ENCODE measurements around the gene LAMA1. TPM values are rescaled to one million over a fixed set of nuclear protein-coding genes. Genes with fewer than 3 reads are reported as not detected.

LAMA1 gene
- total and polyA plus RNA-seq, 2 of the 4 experiments (the other 2 are of a cell fraction), result 10.9 to 15.5 TPM

- Histone ChIP-seq H3K4me2 (ENCODE audit: low read depth, low read length) (no peak overlapping the region), H4K8ac (ENCODE audit: low read depth in 2 of 2, low read length in 2 of 2) (no peak overlapping the region), H3K18ac (ENCODE audit: low read depth, low read length) (no peak overlapping the region), H3K56ac (ENCODE audit: extremely low read depth, insufficient read depth, low read length) (no peak overlapping the region), H3K36me3 (ENCODE audit: control insufficient read depth, insufficient read depth, low read length) (peaks cover 3% of the 10 kb centered on the region), H3K9ac (ENCODE audit: low read depth, low read length) (no peak overlapping the region), H2AK5ac (ENCODE audit: low read depth, low read length) (no peak overlapping the region), H3K4ac (ENCODE audit: low read depth, low read length) (no peak overlapping the region), H3K4me1 (ENCODE audit: control insufficient read depth, insufficient read depth, low read length) (no peaks in the 10 kb centered on the region), H2AFZ (replicated peaks; ENCODE audit: low read length, poor library complexity) (no peak overlapping the region), H3K27ac (ENCODE audit: insufficient read depth, low read length) (no peak overlapping the region), H2BK120ac (ENCODE audit: low read depth, low read length) (no peak overlapping the region), H2BK15ac (ENCODE audit: low read depth, low read length) (no peak overlapping the region), H3K4me3 (ENCODE audit: insufficient read depth, low read depth, low read length) (no peak overlapping the region), H4K5ac (ENCODE audit: low read depth, low read length) (no peak overlapping the region), H2BK20ac (ENCODE audit: low read depth, low read length) (no peak overlapping the region), H3K14ac (replicated peaks; ENCODE audit: low read depth, low read length) (no peak overlapping the region), H3K9me1 (ENCODE audit: insufficient read depth, low read length) (no peaks in the 10 kb centered on the region), H2AK9ac (replicated peaks; ENCODE audit: low read depth, low read length, poor library complexity) (no peak overlapping the region), H4K91ac (ENCODE audit: insufficient read depth, low read depth, low read length) (no peak overlapping the region), H3K23ac (ENCODE audit: low read depth, low read length) (no peak overlapping the region), H3K79me1 (ENCODE audit: low read depth in 1 of 2, low read length in 2 of 2) (no peaks in the 10 kb centered on the region), H3K9me3 (ENCODE audit: control insufficient read depth, insufficient read depth, low read length) (no peaks in the 10 kb centered on the region), H2BK5ac (ENCODE audit: low read depth, low read length, poor library complexity, severe bottlenecking) (no peak overlapping the region), H4K20me1 (ENCODE audit: insufficient read depth, low read length) (no peaks in the 10 kb centered on the region), H3K27me3 (ENCODE audit: control insufficient read depth, insufficient read depth, low read length) (no peaks in the 10 kb centered on the region)
- DNase-seq, result no peak
- no CpG with 5 or more reads among the region's 6 CpGs for WGBS, 2 experiments (ENCODE audit: extremely low coverage in 2 of 2, insufficient read length in 1 of 2)
- no TSS peak for BruUV-seq (replicated peaks)
- in situ Hi-C loops (cut with MboI; ENCODE audit: low sequenced_read_pairs) (no loop called here), intact Hi-C loops (cut with micrococcal nuclease) (loop anchor here (10.0 kb wide), 1 partner anchor 459 kb away; no protein-coding TSS in a partner anchor), dilution Hi-C loops (cut with HindIII; ENCODE audit: low sequenced_read_pairs, unreplicated experiment) (no loop called here)
- ATAC-seq (ENCODE audit: low read depth), result no peak
- CTCF ChIA-PET, result no interaction called here
- TF ChIP-seq MAZ (IDR thresholded peaks at IDR 0.05; ENCODE audit: borderline replicate concordance, low read depth, low read length) (no peak), USF2 (IDR thresholded peaks at IDR 0.05; ENCODE audit: low read depth, low read length) (no peak), POLR2A (IDR thresholded peaks at IDR 0.05; ENCODE audit: low read depth, low read length) (no peak), SMC3 (IDR thresholded peaks at IDR 0.05; ENCODE audit: low read depth, low read length) (no peak), RAD21 (IDR thresholded peaks at IDR 0.05; ENCODE audit: low read length) (no peak), MXI1 (IDR thresholded peaks at IDR 0.05; ENCODE audit: borderline replicate concordance, low read depth, low read length) (no peak), FOS (IDR thresholded peaks at IDR 0.05; ENCODE audit: low read depth, low read length) (no peak), RCOR1 (IDR thresholded peaks at IDR 0.05; ENCODE audit: insufficient replicate concordance, low read length) (no peak), BHLHE40 (IDR thresholded peaks at IDR 0.05; ENCODE audit: low read depth, low read length) (no peak), CEBPB (IDR thresholded peaks at IDR 0.05; ENCODE audit: low read depth, low read length) (no peak), RFX5 (IDR thresholded peaks at IDR 0.05; ENCODE audit: low read depth, low read length) (no peak), MAFK (IDR thresholded peaks at IDR 0.05; ENCODE audit: low read depth, low read length) (no peak), NFE2L2 (IDR thresholded peaks at IDR 0.05; ENCODE audit: low read depth, low read length) (no peak), ELK1 (IDR thresholded peaks at IDR 0.05; ENCODE audit: borderline replicate concordance, low read depth, low read length) (no peak), CTCF (conservative IDR thresholded peaks at IDR 0.05; ENCODE audit: low read depth, low read length) (no peak), CHD1 (IDR thresholded peaks at IDR 0.05; ENCODE audit: low read depth, low read length) (no peak)
- POLR2A ChIA-PET (ENCODE audit: unreplicated experiment), result no interaction called here
Measured at GRCh38 chr18:7004009-7004408, 113.6 kb downstream of the LAMA1 start.
